Measurements from ENCODE around the gene PIEZO2.

- TF ChIP-seq CTCF (IDR thresholded peaks at IDR 0.05 in 8 of 11, conservative IDR thresholded peaks at IDR 0.05 in 3 of 11): no peak
- TF ChIP-seq POLR2AphosphoS5 (IDR thresholded peaks at IDR 0.05): no peak
- no peak for TF ChIP-seq POLR2A (IDR thresholded peaks at IDR 0.05)
These were observed 405.6 kb downstream of the PIEZO2 start for GRCh38 chr18:10743766-10744165.

Data from spleen (tissue), 7 donors.